Measurements from ENCODE around the gene KCNF1. TPM values are rescaled to one million over a fixed set of nuclear protein-coding genes. Genes with fewer than 3 reads are reported as not detected.

KCNF1 gene
- total RNA-seq, 1 experiment from 2014 or later: 0.52 TPM

DNA sequence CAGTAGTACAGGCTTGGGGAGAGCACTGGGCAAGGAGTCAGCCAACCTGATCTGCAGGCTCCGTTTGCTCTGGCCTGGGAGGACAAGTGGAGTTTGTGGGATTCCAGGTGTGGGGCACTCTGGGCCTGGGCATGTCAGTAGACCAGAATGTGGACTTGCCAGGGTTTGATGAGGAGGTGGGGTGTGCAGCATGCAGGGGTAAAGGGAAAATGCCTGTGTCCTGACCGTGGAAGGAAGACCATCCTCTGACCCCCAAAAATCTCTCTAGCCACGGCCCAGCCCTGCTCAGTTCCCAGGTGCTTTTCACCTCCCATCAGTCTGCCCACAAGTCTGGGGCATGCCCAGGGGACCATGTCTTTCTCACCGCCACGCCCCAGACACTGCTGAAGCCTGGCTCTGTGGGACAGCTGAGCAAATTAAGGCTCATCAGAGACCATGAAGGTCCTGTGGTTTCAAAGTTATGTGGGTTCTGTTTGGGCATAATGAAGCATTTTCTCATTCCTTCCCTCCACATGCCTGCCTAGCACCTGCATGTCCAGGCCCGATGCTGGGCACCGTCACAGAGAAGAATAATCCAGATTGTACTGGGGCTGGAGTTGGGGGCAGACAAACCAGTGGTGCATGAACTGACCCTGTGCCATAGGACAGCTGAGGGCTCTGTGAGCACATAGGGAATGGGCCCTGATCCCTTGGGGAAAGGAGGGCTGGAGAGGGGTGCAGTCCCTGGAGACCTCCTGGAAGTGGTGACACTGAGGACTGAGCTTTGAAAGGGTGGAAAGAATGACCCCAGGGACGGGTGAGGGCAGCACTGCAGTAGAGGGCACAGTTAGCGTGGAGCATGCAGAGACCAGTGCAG is 6.5 kb upstream of the KCNF1 start (continued):
- TF ChIP-seq YY1 (IDR thresholded peaks at IDR 0.05; ENCODE audit: extremely low read depth, insufficient replicate concordance, low read depth, low read length): no peak

DNA sequence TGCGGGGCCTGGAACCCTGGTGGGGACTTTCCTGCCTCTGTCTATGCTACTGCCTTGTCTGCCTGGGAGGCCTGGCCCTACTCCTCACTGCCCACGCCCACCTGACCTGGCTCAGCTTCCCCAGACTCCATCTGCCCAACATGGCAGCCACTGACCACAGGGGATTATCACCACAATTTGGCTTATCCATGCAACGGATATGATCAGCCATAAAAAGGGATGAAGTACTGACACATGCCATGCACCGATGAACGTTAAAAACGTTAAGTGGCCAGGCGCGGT is 5.9 kb upstream of the KCNF1 start:
- no peak for DNase-seq (ENCODE audit: low read depth, low spot score)
- ATAC-seq: no peak
- no peak overlapping the region for H3K9ac ChIP-seq (ENCODE audit: low read length)
- no peaks in the 10 kb centered on the region for H3K36me3 ChIP-seq (ENCODE audit: control insufficient read depth in 1 of 2, insufficient read depth in 2 of 2, low read length in 2 of 2)
- H3K27ac ChIP-seq (ENCODE audit: low read depth, low read length): no peak overlapping the region
- H3K27me3 ChIP-seq (ENCODE audit: insufficient read depth, low read length): no peaks in the 10 kb centered on the region
- no peaks in the 10 kb centered on the region for H4K20me1 ChIP-seq (ENCODE audit: insufficient read depth)
- ChIA-PET CTCF (interaction anchor here (1.3 kb wide), 1 partner anchor 73 kb away, joined by 3 read pairs; no protein-coding TSS in a partner anchor), RAD21 (ENCODE audit: low non-redundant PET in 1 of 2, low total read pairs in 2 of 2, uncharacterized antibody in 2 of 2, unreplicated experiment in 2 of 2) (no interaction called here), POLR2A (no interaction called here)
- peaks cover 7 to 10% of the 10 kb centered on the region in 2 experiments; a peak in 3 of 4 replicates for H3K4me1 ChIP-seq (ENCODE audit: control insufficient read depth in 1 of 2, insufficient read depth in 2 of 2, low read length in 2 of 2)
- H3K9me2 ChIP-seq (ENCODE audit: insufficient read depth): no peaks in the 10 kb centered on the region
- intact Hi-C loops (cut with micrococcal nuclease): no loop called here
- peaks cover 0 to 7% of the 10 kb centered on the region in 2 experiments; a peak in 1 of 4 replicates for H3K9me3 ChIP-seq (ENCODE audit: control insufficient read depth in 1 of 2, insufficient read depth in 1 of 2, low read depth in 1 of 2, low read length in 2 of 2)
- no peaks in the 10 kb centered on the region for H3K79me2 ChIP-seq (ENCODE audit: insufficient read depth, low read length)
- no peak overlapping the region for H3K4me2 ChIP-seq (ENCODE audit: low read length)
- TF ChIP-seq ELF1 (IDR thresholded peaks at IDR 0.05; ENCODE audit: borderline replicate concordance, low read depth) (no peak), JUND (IDR thresholded peaks at IDR 0.05) (no peak), SP1 (IDR thresholded peaks at IDR 0.05; ENCODE audit: low read depth) (no peak), POLR2A (IDR thresholded peaks at IDR 0.05; ENCODE audit: borderline replicate concordance, extremely low read depth, insufficient read depth, insufficient read length) (no peak), CBX3 (IDR thresholded peaks at IDR 0.05; ENCODE audit: low read depth) (no peak), SIN3A (IDR thresholded peaks at IDR 0.05; ENCODE audit: low read depth) (no peak), POLR2AphosphoS5 (IDR thresholded peaks at IDR 0.05; ENCODE audit: low read depth, low read length) (no peak), EZH2 (IDR thresholded peaks at IDR 0.05) (no peak), TCF7L2 (IDR thresholded peaks at IDR 0.05; ENCODE audit: borderline replicate concordance, extremely low read depth, insufficient read depth, insufficient read length) (no peak), RAD21 (IDR thresholded peaks at IDR 0.05; ENCODE audit: low read depth) (no peak), EZH2phosphoT487 (IDR thresholded peaks at IDR 0.05; ENCODE audit: borderline replicate concordance) (no peak)
- TF ChIP-seq, protein P1, sequence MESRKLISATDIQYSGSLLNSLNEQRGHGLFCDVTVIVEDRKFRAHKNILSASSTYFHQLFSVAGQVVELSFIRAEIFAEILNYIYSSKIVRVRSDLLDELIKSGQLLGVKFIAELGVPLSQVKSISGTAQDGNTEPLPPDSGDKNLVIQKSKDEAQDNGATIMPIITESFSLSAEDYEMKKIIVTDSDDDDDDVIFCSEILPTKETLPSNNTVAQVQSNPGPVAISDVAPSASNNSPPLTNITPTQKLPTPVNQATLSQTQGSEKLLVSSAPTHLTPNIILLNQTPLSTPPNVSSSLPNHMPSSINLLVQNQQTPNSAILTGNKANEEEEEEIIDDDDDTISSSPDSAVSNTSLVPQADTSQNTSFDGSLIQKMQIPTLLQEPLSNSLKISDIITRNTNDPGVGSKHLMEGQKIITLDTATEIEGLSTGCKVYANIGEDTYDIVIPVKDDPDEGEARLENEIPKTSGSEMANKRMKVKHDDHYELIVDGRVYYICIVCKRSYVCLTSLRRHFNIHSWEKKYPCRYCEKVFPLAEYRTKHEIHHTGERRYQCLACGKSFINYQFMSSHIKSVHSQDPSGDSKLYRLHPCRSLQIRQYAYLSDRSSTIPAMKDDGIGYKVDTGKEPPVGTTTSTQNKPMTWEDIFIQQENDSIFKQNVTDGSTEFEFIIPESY (IDR thresholded peaks at IDR 0.05; ENCODE audit: extremely low read depth, insufficient replicate concordance, low read length): no peak
- TF ChIP-seq, protein P2, sequence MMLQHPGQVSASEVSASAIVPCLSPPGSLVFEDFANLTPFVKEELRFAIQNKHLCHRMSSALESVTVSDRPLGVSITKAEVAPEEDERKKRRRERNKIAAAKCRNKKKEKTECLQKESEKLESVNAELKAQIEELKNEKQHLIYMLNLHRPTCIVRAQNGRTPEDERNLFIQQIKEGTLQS (IDR thresholded peaks at IDR 0.05): no peak
- TF ChIP-seq, protein P3, sequence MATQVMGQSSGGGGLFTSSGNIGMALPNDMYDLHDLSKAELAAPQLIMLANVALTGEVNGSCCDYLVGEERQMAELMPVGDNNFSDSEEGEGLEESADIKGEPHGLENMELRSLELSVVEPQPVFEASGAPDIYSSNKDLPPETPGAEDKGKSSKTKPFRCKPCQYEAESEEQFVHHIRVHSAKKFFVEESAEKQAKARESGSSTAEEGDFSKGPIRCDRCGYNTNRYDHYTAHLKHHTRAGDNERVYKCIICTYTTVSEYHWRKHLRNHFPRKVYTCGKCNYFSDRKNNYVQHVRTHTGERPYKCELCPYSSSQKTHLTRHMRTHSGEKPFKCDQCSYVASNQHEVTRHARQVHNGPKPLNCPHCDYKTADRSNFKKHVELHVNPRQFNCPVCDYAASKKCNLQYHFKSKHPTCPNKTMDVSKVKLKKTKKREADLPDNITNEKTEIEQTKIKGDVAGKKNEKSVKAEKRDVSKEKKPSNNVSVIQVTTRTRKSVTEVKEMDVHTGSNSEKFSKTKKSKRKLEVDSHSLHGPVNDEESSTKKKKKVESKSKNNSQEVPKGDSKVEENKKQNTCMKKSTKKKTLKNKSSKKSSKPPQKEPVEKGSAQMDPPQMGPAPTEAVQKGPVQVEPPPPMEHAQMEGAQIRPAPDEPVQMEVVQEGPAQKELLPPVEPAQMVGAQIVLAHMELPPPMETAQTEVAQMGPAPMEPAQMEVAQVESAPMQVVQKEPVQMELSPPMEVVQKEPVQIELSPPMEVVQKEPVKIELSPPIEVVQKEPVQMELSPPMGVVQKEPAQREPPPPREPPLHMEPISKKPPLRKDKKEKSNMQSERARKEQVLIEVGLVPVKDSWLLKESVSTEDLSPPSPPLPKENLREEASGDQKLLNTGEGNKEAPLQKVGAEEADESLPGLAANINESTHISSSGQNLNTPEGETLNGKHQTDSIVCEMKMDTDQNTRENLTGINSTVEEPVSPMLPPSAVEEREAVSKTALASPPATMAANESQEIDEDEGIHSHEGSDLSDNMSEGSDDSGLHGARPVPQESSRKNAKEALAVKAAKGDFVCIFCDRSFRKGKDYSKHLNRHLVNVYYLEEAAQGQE (IDR thresholded peaks at IDR 0.05; ENCODE audit: low read depth): no peak
- no peak overlapping the region for H2AFZ ChIP-seq (ENCODE audit: low read depth, low read length, poor library complexity, severe bottlenecking)
- H3K4me3 ChIP-seq (replicated peaks in 1 of 2; ENCODE audit: low read depth in 1 of 2, low read length in 2 of 2): no peak overlapping the region
- BruUV-seq (replicated peaks): no TSS peak

Data from HCT116 (cell line).